Right atrium auricular region (tissue), 2 donors: ENCODE measurements around the gene ZNF317. TPM values are rescaled to one million over a fixed set of nuclear protein-coding genes. Genes with fewer than 3 reads are reported as not detected.

Experiments used
- DNase-seq: peaks from one replicate; pipeline ENCODE4 v3.0.0-alpha.2; 2019; ENCODE audit warnings: low spot score
- H3K27ac ChIP-seq, 2 donors: fragments of 200-600 bp; sonication (generic); 1 replicate in 1 of 2; 2 replicates in 1 of 2; pipeline ENCODE4 v1.5.1; 2016 to 2019
- H3K27me3 ChIP-seq, 2 donors: fragments of 200-600 bp; sonication (generic); one replicate each; pipeline versions ENCODE4 v1.5.1 to v1.6.0; 2017 to 2019
- H3K36me3 ChIP-seq: fragments of 200-600 bp; sonication (generic); one replicate; pipeline ENCODE4 v1.5.1; 2016
- H3K4me1 ChIP-seq, 2 donors: fragments of 200-600 bp; sonication (generic); one replicate each; pipeline versions ENCODE4 v1.5.1 to v1.6.0; 2017 to 2019
- H3K4me3 ChIP-seq, 2 donors: fragments of 200-600 bp; sonication (generic); 1 replicate in 1 of 2; 2 replicates in 1 of 2; pipeline ENCODE4 v1.5.1; 2017 to 2019; ENCODE audit warnings: mild to moderate bottlenecking in 1 of 2, moderate library complexity in 1 of 2
- H3K9me3 ChIP-seq, 2 donors: fragments of 200-600 bp; sonication (generic); one replicate each; pipeline ENCODE4 v1.5.1; 2019
- CTCF ChIP-seq, 2 donors: fragments of 200-600 bp; sonication (generic); IDR thresholded peaks; one replicate each; pipeline ENCODE4 v1.5.1; 2019; ENCODE audit warnings: antibody characterized with exemption in 2 of 2
- total RNA-seq, 2 donors: library from RNA; depleted of rRNA; stranded (reverse); fragments of >200 nt; gene quantifications; one replicate each; pipeline ENCODE4 v1.1.0, GENCODE V29; 2016

ZNF317 gene
- total RNA-seq, 2 donors from 2014 or later = 8.9 to 15.8 TPM

- peak; percentile 73 for DNase-seq
- Histone ChIP-seq H3K4me3 (peak overlapping the region in 1 of 2 donors; percentile 27), H3K4me1 (no peaks in the 10 kb centered on the region), H3K36me3 (no peaks in the 10 kb centered on the region), H3K9me3 (no peaks in the 10 kb centered on the region), H3K27me3 (no peaks in the 10 kb centered on the region), H3K27ac (no peak overlapping the region)
- TF ChIP-seq CTCF (IDR thresholded peaks at IDR 0.05) = peak; percentile 82 to 91
These were observed 65.4 kb downstream of the ZNF317 start for GRCh38 chr19:9205501-9206113.

Other genes starting within 250 kb of the ZNF317 start
- 10 to 100 TPM in 1 of 2 donors, 1 to 10 TPM in 1; 2.6 to 21.3 TPM for gene MUC16, start 130.0 kb upstream of the ZNF317 start, total RNA-seq
- not detected for gene OR1M1, start 53.3 kb upstream of the ZNF317 start, total RNA-seq
- gene OR7G2, start 32.9 kb upstream of the ZNF317 start, total RNA-seq = not detected
- not detected for gene OR7G1, start 24.6 kb upstream of the ZNF317 start, total RNA-seq
- gene OR7G3, start 13.4 kb upstream of the ZNF317 start, total RNA-seq = not detected
- gene OR7D2, start 38.6 kb downstream of the ZNF317 start, total RNA-seq = not detected
- not detected for gene OR7D4, start 79.2 kb downstream of the ZNF317 start, total RNA-seq
- not detected for gene OR7E24, start 110.5 kb downstream of the ZNF317 start, total RNA-seq
- gene ZNF699, start 169.4 kb downstream of the ZNF317 start, total RNA-seq = 1 to 10 TPM; 7.0 to 8.0 TPM
- gene ZNF559, start 183.8 kb downstream of the ZNF317 start, total RNA-seq = 10 to 100 TPM in 1 of 2 donors, 1 to 10 TPM in 1; 9.4 to 13.3 TPM
- gene ZNF177, start 222.6 kb downstream of the ZNF317 start, total RNA-seq = 1 to 10 TPM; 1.1 to 1.5 TPM